ENCODE measurements around the gene LRRK1. TPM values are rescaled to one million over a fixed set of nuclear protein-coding genes. Genes with fewer than 3 reads are reported as not detected.

The LRRK1 gene
- total RNA-seq, 1 experiment from 2014 or later = not detected

DNA sequence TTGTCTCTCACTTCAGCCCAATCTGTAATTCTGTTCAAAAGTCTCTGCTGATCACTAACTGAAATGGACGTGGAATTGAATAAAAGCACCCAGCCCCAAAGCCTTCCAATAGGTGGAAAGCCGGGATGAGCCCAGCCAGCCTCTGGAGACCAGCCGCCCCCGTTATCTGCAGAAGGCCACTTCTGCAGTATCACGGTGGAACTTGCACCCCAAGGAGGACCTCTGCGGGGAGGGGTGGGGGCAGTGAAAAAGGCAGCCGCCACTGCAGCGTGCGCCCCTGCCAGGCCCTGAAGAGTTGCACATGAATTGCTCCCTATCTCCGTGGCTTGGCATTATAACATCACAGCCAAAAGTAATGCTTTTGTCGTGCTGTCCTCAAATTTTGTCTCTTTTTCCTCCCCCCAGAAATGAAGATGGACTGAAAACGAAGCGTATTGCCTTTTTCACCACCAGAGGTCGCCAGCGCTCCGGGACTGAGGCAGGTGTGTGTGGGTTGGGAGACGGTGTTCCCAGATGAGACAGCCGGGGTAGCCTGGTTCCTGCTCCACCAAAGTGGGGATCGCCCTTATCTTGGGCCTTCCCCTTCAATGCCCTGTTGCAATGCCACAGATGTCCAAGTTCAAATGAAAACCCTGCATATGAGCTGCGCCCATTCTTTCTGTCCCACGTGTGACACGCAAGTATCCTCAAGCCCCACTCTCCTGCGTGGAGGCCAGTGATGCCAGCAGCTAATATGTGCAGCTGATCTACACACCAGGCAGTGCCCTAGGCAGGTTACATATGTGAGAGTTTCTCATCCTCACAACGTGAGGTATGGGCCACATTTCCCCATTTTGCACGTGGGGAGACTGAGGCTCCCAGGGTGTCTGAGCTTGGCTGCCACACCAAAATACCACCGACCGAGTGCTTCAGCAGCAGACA, 96.0 kb downstream of the LRRK1 start:
- peak; percentile 75 for DNase-seq (ENCODE audit: low spot score)

DNA sequence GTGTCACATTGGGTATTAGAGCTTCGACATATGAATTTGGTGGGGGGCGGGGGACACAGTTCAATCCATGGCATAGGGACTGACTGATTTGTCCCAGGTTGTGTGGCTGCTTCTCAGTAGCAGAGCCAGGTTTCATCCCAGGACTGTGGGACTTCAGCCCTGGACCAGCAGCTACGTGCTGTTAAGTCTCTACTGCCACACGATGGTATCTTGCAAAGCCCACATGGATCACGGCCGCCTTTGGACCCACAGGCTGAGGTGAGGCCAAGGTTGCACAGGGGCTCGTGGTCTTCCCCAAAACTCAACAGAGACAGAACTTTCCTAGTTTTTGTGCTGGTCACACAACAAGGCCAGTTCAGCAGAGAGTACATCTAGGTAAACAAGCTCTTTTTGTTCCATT, 97.4 kb downstream of the LRRK1 start:
- no peak for DNase-seq (ENCODE audit: low spot score)
- in situ Hi-C loops (cut with HindIII; ENCODE audit: low sequenced_read_pairs) = no loop called here

More for the DNA sequence above, 96.0 kb downstream of the LRRK1 start:
- in situ Hi-C loops (cut with HindIII; ENCODE audit: low sequenced_read_pairs) = no loop called here

DNA sequence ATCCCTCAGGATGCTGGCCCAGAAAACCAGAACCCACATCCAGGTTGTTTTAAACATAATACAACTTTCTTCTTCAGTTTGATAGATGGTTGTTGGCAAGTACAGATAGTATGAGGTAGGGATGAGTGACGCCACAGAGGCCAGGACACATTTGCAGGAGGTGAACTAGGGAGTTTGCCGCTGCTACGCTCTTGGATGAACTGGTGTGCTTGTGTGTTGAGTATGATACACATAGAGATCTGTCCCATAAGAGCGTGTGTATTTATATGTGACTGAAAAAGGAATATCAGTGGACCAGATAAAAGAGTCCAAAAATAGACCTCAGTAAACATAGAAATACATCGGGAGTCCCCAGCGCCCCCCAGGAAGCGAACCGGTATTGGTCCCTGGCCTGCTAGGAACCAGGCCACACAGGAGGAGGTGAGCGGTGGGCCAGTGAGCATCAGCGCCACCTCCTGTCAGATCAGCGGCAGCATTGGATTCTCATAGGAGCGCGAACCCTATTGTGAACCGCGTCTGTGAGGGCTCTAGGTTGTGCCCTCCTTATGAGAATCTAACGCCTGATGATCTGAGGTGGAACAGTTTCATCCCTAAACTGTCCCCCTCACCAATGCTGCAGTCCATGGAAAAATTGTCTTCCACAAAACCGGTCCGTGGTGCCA, 98.1 kb downstream of the LRRK1 start:
- DNase-seq (ENCODE audit: low spot score) = no peak
- in situ Hi-C loops (cut with HindIII; ENCODE audit: low sequenced_read_pairs) = no loop called here

DNA sequence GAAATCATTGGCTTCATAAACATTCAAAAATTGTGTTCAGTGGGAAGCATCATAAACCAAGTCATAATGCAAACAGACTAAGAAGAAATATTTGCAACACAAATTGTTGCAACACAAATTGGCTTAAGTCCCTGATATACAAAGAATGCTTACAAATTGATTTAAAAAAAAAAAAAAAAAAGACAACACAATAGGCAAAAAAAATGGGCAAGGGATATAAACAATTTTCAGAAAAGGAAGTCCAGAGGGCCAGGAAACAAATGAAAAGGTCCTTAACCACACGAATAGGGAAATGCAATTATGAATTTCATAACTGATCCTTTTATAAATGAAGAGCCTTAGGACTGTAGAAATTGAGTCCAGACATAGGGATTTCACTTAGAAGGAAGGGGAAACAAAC, 98.9 kb downstream of the LRRK1 start:
- no peak for DNase-seq (ENCODE audit: low spot score)
- in situ Hi-C loops (cut with HindIII; ENCODE audit: low sequenced_read_pairs) = no loop called here

DNA sequence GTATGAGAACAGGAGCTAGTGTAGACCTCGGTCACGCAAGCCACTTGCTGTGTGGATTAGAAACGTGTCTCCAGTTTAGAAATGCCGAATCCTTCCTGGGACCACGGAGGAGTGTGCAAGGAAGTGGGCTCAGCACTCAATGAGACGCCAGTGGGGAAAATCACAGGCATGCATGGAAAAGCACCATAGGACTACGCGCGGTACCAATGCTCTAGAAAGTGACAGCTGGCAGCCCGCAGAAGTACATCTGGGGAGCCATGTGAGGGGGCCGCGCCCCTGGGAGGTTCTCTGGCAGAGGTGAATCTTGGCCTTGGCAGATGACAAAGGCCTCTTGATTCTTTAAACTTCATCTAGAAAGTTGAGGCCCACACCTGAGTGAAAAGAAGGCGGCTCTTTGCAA, 99.3 kb downstream of the LRRK1 start:
- in situ Hi-C loops (cut with HindIII; ENCODE audit: low sequenced_read_pairs) = no loop called here
- no peak for DNase-seq (ENCODE audit: low spot score)

DNA sequence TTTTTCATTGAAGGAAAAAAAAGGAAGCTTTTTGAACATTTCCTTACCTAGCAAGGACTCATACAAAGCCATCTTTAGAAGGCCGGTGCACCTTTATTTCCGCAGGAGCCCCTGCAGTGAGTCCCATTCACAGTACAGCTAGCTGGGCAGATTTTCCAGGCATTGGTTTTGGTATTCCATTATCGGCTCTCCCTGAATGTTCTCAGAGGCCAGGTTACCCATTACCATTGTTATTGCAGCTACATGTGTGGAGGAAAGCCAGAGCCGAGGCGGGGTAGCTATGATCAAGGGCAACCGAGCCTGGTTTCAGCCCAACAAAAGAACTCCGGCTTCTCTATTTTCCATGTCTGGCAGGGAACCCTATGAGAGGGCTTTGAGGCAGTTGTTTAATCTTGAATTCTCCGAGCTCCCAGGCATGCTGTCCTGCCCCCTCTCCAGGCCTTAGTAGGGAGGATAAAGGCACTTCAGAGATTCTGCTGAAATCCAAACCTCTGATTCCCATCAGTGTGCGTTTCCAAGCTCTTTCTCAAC, 100.3 kb downstream of the LRRK1 start:
- no peak for DNase-seq (ENCODE audit: low spot score)
- in situ Hi-C loops (cut with HindIII; ENCODE audit: low sequenced_read_pairs) = no loop called here

DNA sequence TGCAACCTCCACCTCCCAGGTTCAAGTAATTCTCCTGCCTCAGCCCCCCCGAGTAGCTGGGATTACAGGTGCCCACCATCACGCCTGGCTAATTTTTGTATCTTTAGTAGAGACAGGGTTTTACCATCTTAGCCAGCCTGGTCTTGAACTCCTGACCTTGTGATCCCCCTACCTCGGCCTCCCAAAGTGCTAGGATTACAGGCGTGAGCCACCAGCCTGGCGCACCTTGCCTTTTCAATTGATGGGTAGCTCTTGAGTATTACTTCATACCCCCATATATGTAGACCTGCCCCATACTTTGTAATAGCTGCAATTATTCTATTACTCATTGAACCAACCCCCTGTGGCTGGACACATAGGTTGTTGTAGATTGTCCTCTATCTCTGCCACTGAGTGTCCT, 101.3 kb downstream of the LRRK1 start:
- no peak for DNase-seq (ENCODE audit: low spot score)
- in situ Hi-C loops (cut with HindIII; ENCODE audit: low sequenced_read_pairs) = no loop called here

DNA sequence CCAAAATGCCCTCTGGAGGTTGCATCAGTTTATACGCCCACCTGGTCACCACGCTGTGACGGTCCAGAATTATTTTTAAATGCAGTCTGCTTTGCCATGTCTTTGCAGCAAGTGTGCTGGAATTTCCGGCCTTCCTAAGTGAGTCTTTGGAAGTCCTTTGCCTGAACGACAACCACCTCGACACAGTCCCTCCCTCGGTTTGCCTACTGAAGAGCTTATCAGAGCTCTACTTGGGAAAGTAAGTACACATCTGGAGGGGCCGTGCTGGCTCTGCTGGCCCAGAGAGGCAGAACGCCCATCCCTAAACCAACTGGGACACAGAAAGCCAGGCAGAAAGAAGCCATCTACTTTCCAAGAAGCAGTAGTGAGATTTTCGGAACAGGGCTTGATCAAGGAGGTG, 101.8 kb downstream of the LRRK1 start:
- in situ Hi-C loops (cut with HindIII; ENCODE audit: low sequenced_read_pairs) = no loop called here
- DNase-seq (ENCODE audit: low spot score) = no peak

DNA sequence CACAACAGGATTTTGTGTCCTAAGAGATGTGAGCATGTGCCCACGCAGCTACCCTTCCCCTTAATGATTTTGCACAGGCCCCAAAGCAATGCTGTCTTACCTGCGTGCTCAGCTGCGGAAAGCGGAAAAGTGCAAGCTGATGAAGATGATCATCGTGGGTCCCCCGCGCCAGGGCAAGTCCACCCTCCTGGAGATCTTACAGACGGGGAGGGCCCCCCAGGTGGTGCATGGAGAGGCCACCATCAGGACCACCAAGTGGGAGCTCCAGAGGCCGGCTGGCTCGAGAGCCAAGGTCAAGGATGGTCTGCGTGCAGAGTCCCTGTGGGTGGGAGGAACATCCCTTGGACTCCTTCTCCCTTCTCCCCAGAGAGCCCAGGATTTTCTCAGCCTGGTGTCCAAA, 103.1 kb downstream of the LRRK1 start:
- DNase-seq (ENCODE audit: low spot score) = no peak
- in situ Hi-C loops (cut with HindIII; ENCODE audit: low sequenced_read_pairs) = no loop called here

DNA sequence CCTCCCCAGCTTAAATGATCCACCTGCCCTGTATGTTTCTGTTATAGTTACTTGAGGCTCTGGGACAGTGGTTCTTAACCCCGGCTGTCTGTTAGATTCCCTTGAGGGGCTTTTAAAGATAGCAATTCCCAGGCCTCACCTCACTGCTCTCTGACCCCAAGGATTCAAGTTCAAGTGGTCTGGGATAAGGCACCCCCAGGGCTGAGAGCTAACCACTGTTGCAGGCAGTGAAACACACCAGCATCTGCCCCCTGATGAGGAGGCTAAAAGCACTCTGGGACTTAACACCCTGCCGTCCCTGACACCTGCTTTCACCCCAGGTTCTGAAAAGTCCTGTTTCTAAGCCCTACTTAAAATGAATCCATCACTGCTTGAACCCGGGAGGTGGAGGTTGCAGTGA, 103.7 kb downstream of the LRRK1 start:
- no peak for DNase-seq (ENCODE audit: low spot score)
- in situ Hi-C loops (cut with HindIII; ENCODE audit: low sequenced_read_pairs) = no loop called here

DNA sequence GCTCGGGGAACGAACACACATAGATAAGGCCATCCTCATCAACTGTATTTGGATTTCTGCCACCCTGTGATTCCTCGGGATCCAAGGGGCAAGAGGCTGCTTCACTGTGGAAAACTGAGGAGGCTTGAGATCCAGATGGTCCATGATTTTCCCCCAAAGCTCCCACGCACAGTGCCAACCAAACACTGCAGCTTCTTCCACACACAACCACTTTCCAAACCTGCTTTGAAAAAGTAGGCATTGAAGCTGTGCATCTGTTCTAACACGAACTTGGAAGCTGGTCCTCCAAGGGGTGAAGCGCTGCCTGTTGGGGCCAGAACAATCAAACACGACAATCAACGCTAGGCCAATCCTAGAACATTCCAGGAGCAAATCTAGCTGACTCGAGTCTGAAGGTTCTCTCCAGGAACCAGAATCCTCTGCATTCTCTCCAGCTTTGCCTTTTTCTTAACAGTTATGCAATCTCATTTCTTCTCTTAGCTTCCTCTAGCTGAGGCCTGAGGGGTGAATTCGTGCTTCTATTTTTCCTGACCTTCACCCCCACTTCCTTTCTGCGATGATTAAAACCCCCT, 104.4 kb downstream of the LRRK1 start:
- DNase-seq (ENCODE audit: low spot score) = no peak
- in situ Hi-C loops (cut with HindIII; ENCODE audit: low sequenced_read_pairs) = no loop called here

DNA sequence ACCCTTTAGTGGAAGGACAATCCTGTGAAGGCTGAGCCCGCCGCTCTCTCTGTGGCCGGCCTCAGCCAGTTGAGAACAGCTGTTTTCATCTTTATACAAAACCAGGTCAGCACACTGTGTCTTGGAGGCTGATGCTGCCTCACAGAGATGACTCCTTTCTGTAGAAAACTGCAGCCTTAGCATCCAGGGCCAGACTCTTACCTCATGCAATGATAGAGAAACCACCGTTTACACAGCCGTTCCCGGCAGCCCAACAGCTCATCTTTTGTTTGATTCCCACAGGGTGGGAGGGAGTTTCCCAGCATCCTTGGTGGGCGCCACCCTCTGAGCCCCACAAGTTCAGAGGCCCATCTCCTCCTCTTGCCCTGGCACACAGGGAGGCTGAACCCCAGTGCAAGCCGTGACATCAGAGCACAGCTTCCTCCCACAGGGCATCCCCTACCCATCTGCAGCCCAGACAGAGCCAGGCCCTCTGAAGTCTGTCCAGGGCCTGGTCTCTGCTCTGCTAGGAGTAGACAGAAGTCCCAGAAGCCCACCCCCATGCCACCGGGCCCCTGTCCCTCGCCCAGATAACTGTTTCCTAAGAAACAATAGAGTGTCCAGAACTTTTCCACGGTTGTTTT, 105.0 kb downstream of the LRRK1 start:
- in situ Hi-C loops (cut with HindIII; ENCODE audit: low sequenced_read_pairs) = no loop called here
- no peak for DNase-seq (ENCODE audit: low spot score)

DNA sequence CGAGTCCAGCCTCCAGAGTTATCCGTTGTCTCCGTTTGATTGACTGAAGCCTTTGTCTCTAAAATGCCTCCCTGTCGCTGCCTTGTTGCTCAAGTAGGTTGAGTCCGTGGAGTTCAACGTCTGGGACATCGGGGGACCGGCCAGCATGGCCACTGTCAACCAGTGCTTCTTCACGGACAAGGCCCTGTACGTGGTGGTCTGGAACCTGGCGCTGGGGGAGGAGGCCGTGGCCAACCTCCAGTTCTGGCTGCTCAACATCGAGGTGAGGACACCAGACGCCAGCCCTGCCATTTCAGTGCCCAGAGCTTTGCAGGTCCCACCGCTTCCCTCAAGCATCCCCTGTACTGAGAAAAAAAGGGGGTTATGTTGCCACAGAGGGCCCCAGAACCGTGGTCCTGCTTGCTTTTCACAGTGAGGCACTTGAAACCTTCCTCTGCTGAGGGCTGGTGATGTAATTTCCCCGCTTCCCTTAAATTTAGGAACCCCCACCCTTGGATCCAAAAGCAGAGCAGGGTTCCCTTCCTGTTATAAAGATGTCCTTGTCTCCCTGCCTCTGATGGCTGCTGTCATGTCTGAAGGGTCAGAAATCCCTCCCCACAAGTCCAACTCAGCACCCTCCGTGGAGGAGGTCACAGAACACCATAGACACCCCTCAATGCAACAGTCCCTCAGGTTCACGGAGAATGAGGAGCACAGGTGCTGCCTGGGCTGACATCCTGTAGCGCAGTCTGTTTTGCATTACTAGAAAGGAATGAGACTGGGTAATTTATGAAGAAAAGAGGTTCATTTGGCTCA, 105.7 kb downstream of the LRRK1 start:
- DNase-seq (ENCODE audit: low spot score) = no peak
- in situ Hi-C loops (cut with HindIII; ENCODE audit: low sequenced_read_pairs) = no loop called here

DNA sequence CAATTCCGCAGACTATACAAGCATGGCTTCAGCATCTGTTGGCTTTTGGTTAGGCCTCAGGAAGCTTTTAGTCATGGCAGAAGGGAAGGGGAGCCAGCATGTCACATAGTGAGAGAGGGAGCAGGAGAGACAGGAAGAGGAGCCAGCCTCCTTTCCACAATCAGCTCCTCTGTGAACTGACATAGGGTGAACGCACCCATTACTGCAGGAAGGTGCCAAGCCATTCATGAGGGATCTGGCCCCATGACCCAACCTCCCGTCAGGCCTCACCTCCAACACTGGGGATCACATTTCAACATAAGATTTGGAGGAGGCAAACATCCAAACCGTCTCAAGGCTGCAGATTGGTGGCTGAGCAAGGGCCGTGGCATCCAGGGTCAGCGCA, 106.3 kb downstream of the LRRK1 start:
- in situ Hi-C loops (cut with HindIII; ENCODE audit: low sequenced_read_pairs) = no loop called here
- DNase-seq (ENCODE audit: low spot score) = no peak

DNA sequence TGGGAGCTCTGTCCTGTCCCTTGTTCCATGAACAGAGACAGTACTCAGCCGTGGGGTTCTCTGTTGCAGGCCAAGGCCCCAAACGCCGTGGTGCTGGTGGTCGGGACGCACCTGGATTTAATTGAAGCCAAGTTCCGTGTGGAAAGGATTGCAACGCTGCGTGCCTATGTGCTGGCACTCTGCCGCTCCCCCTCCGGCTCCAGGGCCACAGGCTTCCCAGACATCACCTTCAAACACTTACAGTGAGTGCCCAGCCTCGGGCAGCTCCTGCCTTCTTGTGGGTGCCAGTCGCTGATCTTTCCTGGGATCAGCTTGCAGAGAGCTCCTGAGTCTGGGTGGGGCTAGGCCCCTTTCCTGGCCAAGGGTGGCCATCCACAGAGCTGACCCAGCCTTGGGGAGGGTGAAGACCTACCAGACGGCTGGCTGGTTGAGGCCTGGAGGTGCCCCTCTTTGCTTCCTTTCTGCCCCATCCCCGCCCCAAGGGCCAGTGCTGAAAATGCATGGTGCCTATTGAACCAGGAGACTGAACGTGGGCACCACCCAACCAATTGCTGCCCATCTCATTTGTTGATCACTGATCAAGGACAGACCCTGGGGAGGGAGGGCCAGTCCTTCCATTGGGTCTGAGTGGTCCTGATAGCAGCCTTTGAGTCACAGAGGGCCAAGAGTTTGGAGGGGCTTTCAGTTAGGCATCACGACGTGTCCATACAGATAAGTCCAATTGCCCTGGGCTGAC, 106.9 kb downstream of the LRRK1 start:
- no peak for DNase-seq (ENCODE audit: low spot score)
- in situ Hi-C loops (cut with HindIII; ENCODE audit: low sequenced_read_pairs) = no loop called here

DNA sequence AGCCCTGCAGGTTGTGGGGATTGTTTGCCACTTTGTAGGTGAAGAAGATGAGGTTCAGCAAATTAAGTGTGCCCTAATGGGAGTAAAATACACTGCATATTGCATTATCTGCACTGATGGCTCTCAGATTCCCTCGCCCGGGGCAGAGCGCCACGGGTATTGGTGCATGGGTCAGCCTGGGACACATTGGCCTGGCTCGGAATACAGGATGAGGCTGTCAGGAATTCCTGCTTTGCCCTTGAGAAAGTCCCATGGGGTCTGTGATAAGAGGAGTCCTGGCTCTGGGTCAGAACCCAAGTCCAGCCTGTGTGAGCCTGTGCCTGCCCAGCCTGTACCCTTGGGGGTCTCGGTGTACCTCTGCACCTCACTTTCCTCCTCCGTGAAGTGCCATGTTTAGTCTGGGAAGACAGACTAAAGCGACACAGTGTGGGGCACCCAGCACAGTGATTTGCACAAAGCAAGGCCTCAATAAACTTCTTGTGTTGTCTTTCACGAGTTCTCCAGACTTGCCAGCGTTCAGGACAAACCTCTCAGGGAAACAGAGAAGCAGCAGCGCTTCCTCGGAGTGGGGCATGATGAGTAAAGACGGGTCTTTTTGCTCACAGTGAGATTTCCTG, 107.6 kb downstream of the LRRK1 start:
- no peak for DNase-seq (ENCODE audit: low spot score)
- in situ Hi-C loops (cut with HindIII; ENCODE audit: low sequenced_read_pairs) = no loop called here

DNA sequence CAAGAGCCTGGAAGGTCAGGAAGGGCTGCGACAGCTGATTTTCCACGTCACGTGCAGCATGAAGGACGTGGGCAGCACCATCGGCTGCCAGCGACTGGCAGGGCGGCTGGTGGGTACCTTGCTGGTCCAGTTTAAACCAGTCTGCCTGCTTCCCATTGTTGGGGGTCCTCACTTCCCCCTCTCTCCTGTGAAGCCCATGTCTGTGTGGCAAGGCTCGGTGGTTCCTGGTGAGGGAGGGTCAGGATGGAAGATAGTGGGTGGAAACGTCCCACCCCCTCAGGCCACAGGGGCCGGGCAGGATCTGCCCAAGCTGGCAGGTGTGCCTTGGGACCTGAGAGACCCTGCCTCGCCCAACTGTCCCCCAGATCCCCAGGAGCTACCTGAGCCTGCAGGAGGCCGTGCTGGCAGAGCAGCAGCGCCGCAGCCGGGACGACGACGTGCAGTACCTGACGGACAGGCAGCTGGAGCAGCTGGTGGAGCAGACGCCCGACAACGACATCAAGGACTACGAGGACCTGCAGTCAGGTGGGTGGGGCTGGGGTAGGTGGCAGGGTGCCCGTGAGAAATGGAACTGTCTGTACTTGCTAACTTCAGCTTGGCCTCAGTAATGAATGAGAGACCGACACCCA, 108.2 kb downstream of the LRRK1 start:
- in situ Hi-C loops (cut with HindIII; ENCODE audit: low sequenced_read_pairs) = no loop called here
- DNase-seq (ENCODE audit: low spot score) = no peak

DNA sequence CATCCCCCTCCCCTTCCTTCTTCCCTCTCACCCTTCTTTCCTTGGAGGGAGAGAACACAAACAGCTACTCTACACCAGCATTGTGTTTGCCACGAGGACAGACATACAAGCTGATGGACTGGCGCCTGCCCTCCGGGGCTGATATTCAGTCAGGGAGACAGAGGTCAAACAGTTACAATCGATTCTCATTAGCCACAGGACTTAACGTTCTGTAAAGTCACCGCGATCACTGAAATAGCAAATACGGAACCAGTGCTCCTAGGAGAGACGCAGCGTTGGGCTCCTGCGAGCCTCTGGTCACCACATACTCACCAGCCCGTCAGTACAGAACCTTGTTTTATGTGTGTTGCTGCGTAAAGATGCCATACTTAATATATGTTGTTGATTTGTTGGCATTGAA, 108.8 kb downstream of the LRRK1 start:
- in situ Hi-C loops (cut with HindIII; ENCODE audit: low sequenced_read_pairs) = no loop called here
- DNase-seq (ENCODE audit: low spot score) = no peak
